Measurements from ENCODE around the gene METTL8. TPM values are rescaled to one million over a fixed set of nuclear protein-coding genes. Genes with fewer than 3 reads are reported as not detected.
"Not testable (repeated sequence)": the region's sequence is repeated elsewhere in the genome, so short reads cannot be mapped to it uniquely, and the experiment has no call there.

The METTL8 gene
- total RNA-seq, 1 donor from 2014 or later, result 41.5 TPM

GRCh38 chr2:171401947-171402346 is 31.8 kb downstream of the METTL8 start:
- no peak for DNase-seq (ENCODE audit: low spot score)

- no peak for DNase-seq (ENCODE audit: low spot score)
Measured at GRCh38 chr2:171400395-171400794, 33.4 kb downstream of the METTL8 start.

GRCh38 chr2:171399292-171399691 is 34.5 kb downstream of the METTL8 start:
- no peak for DNase-seq (ENCODE audit: low spot score)

- DNase-seq (ENCODE audit: low spot score), result no peak
Measured at GRCh38 chr2:171394164-171394740, 39.5 kb downstream of the METTL8 start.

- DNase-seq (ENCODE audit: low spot score), result no peak
Measured at GRCh38 chr2:171393487-171393886, 40.3 kb downstream of the METTL8 start.

GRCh38 chr2:171391532-171391931 is 42.3 kb downstream of the METTL8 start:
- DNase-seq (ENCODE audit: low spot score), result no peak

GRCh38 chr2:171390941-171391516 is 42.8 kb downstream of the METTL8 start:
- no peak for DNase-seq (ENCODE audit: low spot score)

GRCh38 chr2:171389780-171390179 is 44.0 kb downstream of the METTL8 start:
- no peak for DNase-seq (ENCODE audit: low spot score)

GRCh38 chr2:171389325-171389724 is 44.5 kb downstream of the METTL8 start:
- no peak for DNase-seq (ENCODE audit: low spot score)

GRCh38 chr2:171387052-171387451 is 46.7 kb downstream of the METTL8 start:
- no peak for DNase-seq (ENCODE audit: low spot score)

GRCh38 chr2:171386627-171387026 is 47.2 kb downstream of the METTL8 start:
- no peak for DNase-seq (ENCODE audit: low spot score)

GRCh38 chr2:171383134-171383533 is 50.7 kb downstream of the METTL8 start:
- no peak for DNase-seq (ENCODE audit: low spot score)

- DNase-seq (ENCODE audit: low spot score), result not testable (repeated sequence)
Measured at GRCh38 chr2:171382175-171382574, 51.6 kb downstream of the METTL8 start.

GRCh38 chr2:171377852-171378251 is 55.9 kb downstream of the METTL8 start:
- not testable (repeated sequence) for DNase-seq (ENCODE audit: low spot score)

GRCh38 chr2:171367692-171368091 is 66.1 kb downstream of the METTL8 start:
- DNase-seq (ENCODE audit: low spot score), result no peak

- no peak for DNase-seq (ENCODE audit: low spot score)
Measured at GRCh38 chr2:171365778-171366177, 68.0 kb downstream of the METTL8 start.

- no peak for DNase-seq (ENCODE audit: low spot score)
Measured at GRCh38 chr2:171365232-171365631, 68.6 kb downstream of the METTL8 start.

- no peak for DNase-seq (ENCODE audit: low spot score)
Measured at GRCh38 chr2:171362396-171362795, 71.4 kb downstream of the METTL8 start.

GRCh38 chr2:171360905-171361304 is 72.9 kb downstream of the METTL8 start:
- no peak for DNase-seq (ENCODE audit: low spot score)

GRCh38 chr2:171353746-171354145 is 80.0 kb downstream of the METTL8 start:
- DNase-seq (ENCODE audit: low spot score), result not testable (repeated sequence)

GRCh38 chr2:171348056-171348455 is 85.7 kb downstream of the METTL8 start:
- no peak for DNase-seq (ENCODE audit: low spot score)

- no peak for DNase-seq (ENCODE audit: low spot score)
Measured at GRCh38 chr2:171347591-171348032, 86.2 kb downstream of the METTL8 start.

GRCh38 chr2:171346723-171347557 is 86.8 kb downstream of the METTL8 start:
- no peak for DNase-seq (ENCODE audit: low spot score)

Data from ureter (tissue), 1 donor.